Stimulated activated CD8-positive, alpha-beta memory T cell treated with anti-CD3 and anti-CD28 coated beads, Interleukin-7, amount 100 ng/mL, for 1 hour (primary cell): Measurements from ENCODE around the gene KCNQ5.

Experiments
- DNase-seq, 2 donors: peaks; one replicate each; pipeline ENCODE4 v3.0.0-alpha.2; 2020; ENCODE audit warnings: low read depth in 2 of 2

The KCNQ5 gene

GRCh38 chr6:72639920-72640614, 18.2 kb downstream of the KCNQ5 start:
- no peak for DNase-seq

GRCh38 chr6:72640615-72640930, 18.7 kb downstream of the KCNQ5 start:
- DNase-seq, result no peak

- no peak for DNase-seq
Observed at GRCh38 chr6:72642435-72642834, 20.6 kb downstream of the KCNQ5 start.

GRCh38 chr6:72643214-72643613, 21.4 kb downstream of the KCNQ5 start:
- no peak for DNase-seq

GRCh38 chr6:72646604-72647485, 25.0 kb downstream of the KCNQ5 start:
- no peak for DNase-seq

- no peak for DNase-seq
Observed at GRCh38 chr6:72647489-72647888, 25.6 kb downstream of the KCNQ5 start.

GRCh38 chr6:72649032-72649984, 27.4 kb downstream of the KCNQ5 start:
- no peak for DNase-seq

GRCh38 chr6:72650081-72650745, 28.3 kb downstream of the KCNQ5 start:
- no peak for DNase-seq

- DNase-seq, result no peak
Observed at GRCh38 chr6:72651174-72651573, 29.3 kb downstream of the KCNQ5 start.

GRCh38 chr6:72651967-72652956, 30.4 kb downstream of the KCNQ5 start:
- no peak for DNase-seq

- DNase-seq, result no peak
Observed at GRCh38 chr6:72653026-72653425, 31.2 kb downstream of the KCNQ5 start.

- no peak for DNase-seq
Observed at GRCh38 chr6:72654071-72654621, 32.3 kb downstream of the KCNQ5 start.

- no peak for DNase-seq
Observed at GRCh38 chr6:72657407-72658197, 35.7 kb downstream of the KCNQ5 start.

- no peak for DNase-seq
Observed at GRCh38 chr6:72659754-72660153, 37.9 kb downstream of the KCNQ5 start.

- DNase-seq, result no peak
Observed at GRCh38 chr6:72661411-72661810, 39.5 kb downstream of the KCNQ5 start.

- DNase-seq, result no peak
Observed at GRCh38 chr6:72665599-72665998, 43.7 kb downstream of the KCNQ5 start.

- no peak for DNase-seq
Observed at GRCh38 chr6:72669324-72669723, 47.5 kb downstream of the KCNQ5 start.

- DNase-seq, result no peak
Observed at GRCh38 chr6:72672906-72673305, 51.0 kb downstream of the KCNQ5 start.

GRCh38 chr6:72674842-72675241, 53.0 kb downstream of the KCNQ5 start:
- no peak for DNase-seq
